Loucy (cell line): ENCODE measurements around the gene TBATA.

ENCODE experiments used
- CTCF ChIP-seq: fragments of 200-600 bp; sonication (generic); conservative IDR thresholded peaks from 2 replicates; pipeline ENCODE4 v1.5.1; 2014; ENCODE audit warnings: mild to moderate bottlenecking, antibody characterized with exemption, low read length
- EZH2phosphoT487 ChIP-seq: fragments of 200-600 bp; IDR thresholded peaks from 2 replicates; pipeline ENCODE4 v1.6.1; 2018; ENCODE audit warnings: antibody characterized with exemption, mild to moderate bottlenecking, moderate library complexity, borderline replicate concordance

GRCh38 chr10:70834021-70834420 lies 48.8 kb upstream of the TBATA start:
- TF ChIP-seq CTCF, result no peak
- TF ChIP-seq EZH2phosphoT487, result no peak
